Measurements from ENCODE around the gene USF2.
A peak's percentile ranks its signal among the peaks of the same experiment; 100 is the strongest.

USF2 gene

GRCh38 chr19:35286101-35286500, 17.3 kb downstream of the USF2 start:
- peak; percentile 44 for DNase-seq

GRCh38 chr19:35287713-35288112, 19.0 kb downstream of the USF2 start:
- no peak for DNase-seq

GRCh38 chr19:35288331-35288730, 19.6 kb downstream of the USF2 start:
- DNase-seq = no peak

GRCh38 chr19:35288906-35289305, 20.1 kb downstream of the USF2 start:
- no peak for DNase-seq

- DNase-seq = no peak
Observed at GRCh38 chr19:35290381-35291127, 21.8 kb downstream of the USF2 start.

- no peak for DNase-seq
Observed at GRCh38 chr19:35291259-35291658, 22.5 kb downstream of the USF2 start.

- DNase-seq = no peak
Observed at GRCh38 chr19:35291916-35292315, 23.2 kb downstream of the USF2 start, which contains the start of gene MAG. TSS of gene MAG (plus strand) at chr19:35292161. CDS start at chr19:35295409, 3,248 bp downstream.

- DNase-seq = no peak
Observed at GRCh38 chr19:35292421-35293362, 23.9 kb downstream of the USF2 start.

GRCh38 chr19:35293363-35293739, 24.6 kb downstream of the USF2 start:
- no peak for DNase-seq

- no peak for DNase-seq
Observed at GRCh38 chr19:35293808-35294207, 25.0 kb downstream of the USF2 start.

- no peak for DNase-seq
Observed at GRCh38 chr19:35294328-35294727, 25.6 kb downstream of the USF2 start.

- no peak for DNase-seq
Observed at GRCh38 chr19:35294859-35295791, 26.4 kb downstream of the USF2 start.

GRCh38 chr19:35295792-35296462, 27.2 kb downstream of the USF2 start:
- DNase-seq = peak; percentile 41

GRCh38 chr19:35296644-35297514, 28.1 kb downstream of the USF2 start:
- no peak for DNase-seq

- DNase-seq = no peak
Observed at GRCh38 chr19:35297515-35297848, 28.7 kb downstream of the USF2 start.

GRCh38 chr19:35297922-35298321, 29.2 kb downstream of the USF2 start:
- no peak for DNase-seq

GRCh38 chr19:35298561-35298972, 29.8 kb downstream of the USF2 start:
- DNase-seq = no peak

GRCh38 chr19:35299523-35300338, 31.0 kb downstream of the USF2 start:
- peak; percentile 40 for DNase-seq

- no peak for DNase-seq
Observed at GRCh38 chr19:35300339-35300649, 31.5 kb downstream of the USF2 start.

- DNase-seq = no peak
Observed at GRCh38 chr19:35301961-35302360, 33.2 kb downstream of the USF2 start.

GRCh38 chr19:35302446-35302845, 33.7 kb downstream of the USF2 start:
- no peak for DNase-seq
